ENCODE data around the gene GYS2.
A peak's percentile ranks its signal among the peaks of the same experiment; 100 is the strongest.

Gene GYS2

GRCh38 chr12:21501258-21502163, 103.1 kb downstream of the GYS2 start, which contains the start of the genes GOLT1B and RECQL:
Gene GOLT1B, plus strand, starts transcription at chr12:21501789. Its CDS starts 135 bp downstream, at chr12:21501924.
Gene RECQL, minus strand, starts transcription at chr12:21501635. Its CDS starts 2,065 bp downstream, at chr12:21499570.
- ATAC-seq, result peak; percentile 98 to 99

- ATAC-seq, result no peak
Observed at GRCh38 chr12:21500786-21501257, 103.8 kb downstream of the GYS2 start.

GRCh38 chr12:21499765-21500164, 104.9 kb downstream of the GYS2 start:
- no peak for ATAC-seq
